Panc1 (cell line): Measurements from ENCODE around the gene GPR42. TPM values are rescaled to one million over a fixed set of nuclear protein-coding genes. Genes with fewer than 3 reads are reported as not detected.
A peak's percentile ranks its signal among the peaks of the same experiment; 100 is the strongest.

Source experiments
- ATAC-seq: fragments of 200-7000 bp; cut with Tn5 transposase; 2 replicates; pipeline ENCODE4 v1.9.1; 2020; ENCODE audit warnings: mild to moderate bottlenecking, moderate library complexity
- BruUV-seq: library from RNA; stranded (reverse); fragments of 400-500 nt; replicated peaks from 2 replicates; lab custom pipeline; 2021; lab: Mats Ljungman, UMichigan
- CTCF ChIA-PET: fragments of 300-600 bp; sonication (Branson Sonifier 250); formaldehyde crosslinking; loops from one replicate; lab custom pipeline; 2022; ENCODE audit warnings: antibody characterized with exemption; lab: Charles Lee
- POLR2A ChIA-PET: fragments of 300-600 bp; sonication (Branson Sonifier 250); formaldehyde crosslinking; loops from one replicate; lab custom pipeline; 2022; ENCODE audit warnings: antibody characterized with exemption; lab: Charles Lee
- DNase-seq: peaks from one replicate; pipeline ENCODE4 v3.0.0-alpha.2; 2010; ENCODE audit warnings: low read depth, low spot score
- H3K27ac ChIP-seq: 2 replicates; pipeline ENCODE4 v1.5.1; 2011; ENCODE audit warnings: mild to moderate bottlenecking, low read length, inconsistent platforms
- H3K27me3 ChIP-seq: fragments of 200-500 bp; sonication (Bioruptor generic); 2 replicates; pipeline ENCODE4 v1.6.0; 2014; ENCODE audit warnings: low read length, inconsistent platforms; ENCODE audit not compliant: control insufficient read depth, insufficient read depth
- H3K36me3 ChIP-seq: fragments of 200-500 bp; sonication (Bioruptor generic); 2 replicates; pipeline ENCODE4 v1.5.1; 2014; ENCODE audit warnings: inconsistent platforms, mild to moderate bottlenecking, low read length, moderate library complexity; ENCODE audit not compliant: control insufficient read depth, insufficient read depth
- H3K4me1 ChIP-seq: 2 replicates; pipeline ENCODE4 v1.5.1; 2011; ENCODE audit warnings: inconsistent platforms, mild to moderate bottlenecking, low read length, moderate library complexity; ENCODE audit not compliant: control insufficient read depth, insufficient read depth
- H3K4me3 ChIP-seq, 2 experiments: 2 replicates each; pipeline ENCODE4 v1.5.1; 2011 to 2012; ENCODE audit warnings: low read depth in 2 of 2, low read length in 2 of 2, mild to moderate bottlenecking in 2 of 2, inconsistent platforms in 1 of 2, moderate library complexity in 1 of 2
- H3K9me3 ChIP-seq: fragments of 200-500 bp; sonication (Bioruptor generic); 2 replicates; pipeline ENCODE4 v1.5.1; 2014; ENCODE audit warnings: low read depth, mild to moderate bottlenecking, inconsistent platforms, low read length, moderate library complexity; ENCODE audit not compliant: control insufficient read depth, insufficient read depth
- CTCF ChIP-seq: fragments of 450-650 bp; IDR thresholded peaks from 2 replicates; pipeline ENCODE4 v1.5.1; 2017; ENCODE audit warnings: mild to moderate bottlenecking
- POLR2AphosphoS5 ChIP-seq: IDR thresholded peaks from 2 replicates; pipeline ENCODE4 v1.6.1; 2012; ENCODE audit warnings: mild to moderate bottlenecking, low read depth, low read length, moderate library complexity
- REST ChIP-seq, 2 experiments: IDR thresholded peaks; 2 replicates each; pipeline ENCODE4 v1.6.1; 2011 to 2012; ENCODE audit warnings: low read depth in 2 of 2, control low read depth in 1 of 2, low read length in 1 of 2, mild to moderate bottlenecking in 1 of 2, moderate library complexity in 1 of 2; ENCODE audit not compliant: insufficient read depth in 1 of 2
- SIN3A ChIP-seq: IDR thresholded peaks from 2 replicates; pipeline ENCODE4 v1.6.1; 2012; ENCODE audit warnings: low read depth, mild to moderate bottlenecking, low read length, moderate library complexity, borderline replicate concordance; ENCODE audit not compliant: insufficient read depth
- TCF7L2 ChIP-seq: IDR thresholded peaks from 2 replicates; pipeline ENCODE4 v1.6.1; 2011; ENCODE audit warnings: mild to moderate bottlenecking, low read depth, low read length, inconsistent platforms
- in situ Hi-C: cut with HindIII; loops from 2 replicates; pipeline ENCODE4 v1.10.0; 2016; ENCODE audit warnings: low sequenced_read_pairs, low pct_unique_long_range_greater_than_20kb
- intact Hi-C: fragments of 100-400 bp; cut with micrococcal nuclease; formaldehyde crosslinking; loops from one replicate; pipeline ENCODE4 v1.10.0; 2022; ENCODE audit not compliant: unreplicated experiment
- total RNA-seq: library from RNA; stranded (reverse); gene quantifications from one replicate; pipeline ENCODE4 v1.2.1, GENCODE V29; 2021; ENCODE audit not compliant: unreplicated experiment

Gene GPR42
- total RNA-seq, 1 experiment from 2014 or later, result not detected

GRCh38 chr19:35407619-35408018, 36.8 kb downstream of the GPR42 start:
- ATAC-seq (no peak), DNase-seq (no peak)
- TF ChIP-seq POLR2AphosphoS5 (no peak), REST (IDR thresholded peaks at IDR 0.05; ENCODE audit: insufficient read depth in 1 of 2, low read depth in 2 of 2, low read length in 1 of 2) (0 out of 4 replicates have a peak, but pooled peaks of 1 of the 2 experiments have one; percentile 64)
- H3K27ac ChIP-seq, result no peak overlapping the region
- no peaks in the 10 kb centered on the region for H3K9me3 ChIP-seq
- in situ Hi-C loops (no loop called here), intact Hi-C loops (no loop called here)
- BruUV-seq, result no TSS peak
- CTCF ChIA-PET, result no interaction called here
- POLR2A ChIA-PET, result no interaction called here
- H3K27me3 ChIP-seq, result peaks cover 18% of the 10 kb centered on the region; the same call in 1 of the 2 replicates
- no peaks in the 10 kb centered on the region for H3K4me1 ChIP-seq
- H3K36me3 ChIP-seq, result no peaks in the 10 kb centered on the region
- no peak overlapping the region for H3K4me3 ChIP-seq

GRCh38 chr19:35408284-35409171, 37.7 kb downstream of the GPR42 start:
- peaks cover 21% of the 10 kb centered on the region; the same call in 1 of the 2 replicates for H3K27me3 ChIP-seq
- ChIA-PET CTCF (no interaction called here), POLR2A (no interaction called here)
- TF ChIP-seq REST (IDR thresholded peaks at IDR 0.05; ENCODE audit: insufficient read depth in 1 of 2, low read depth in 2 of 2, low read length in 1 of 2), result no peak
- no peak for TF ChIP-seq CTCF
- no peak for TF ChIP-seq POLR2AphosphoS5
- no peak for TF ChIP-seq SIN3A
- TF ChIP-seq TCF7L2, result no peak
- DNase-seq (no peak), ATAC-seq (no peak)
- no peaks in the 10 kb centered on the region for H3K9me3 ChIP-seq
- H3K4me1 ChIP-seq, result no peaks in the 10 kb centered on the region
- H3K36me3 ChIP-seq, result no peaks in the 10 kb centered on the region
- no TSS peak for BruUV-seq
- no peak overlapping the region for H3K27ac ChIP-seq
- intact Hi-C loops (no loop called here), in situ Hi-C loops (no loop called here)
- H3K4me3 ChIP-seq, result no peak overlapping the region
